ENCODE measurements around the gene FREY1.

FREY1 gene

GRCh38 chr11:45889555-45889954, 17.5 kb downstream of the FREY1 start:
- Histone ChIP-seq H3K4me3 (replicated peaks; ENCODE audit: insufficient read depth, low read length) (no peak overlapping the region), H3K27me3 (ENCODE audit: insufficient read depth, poor library complexity, severe bottlenecking) (no peaks in the 10 kb centered on the region), H3K27ac (replicated peaks) (no peak overlapping the region)
- no peak for DNase-seq (ENCODE audit: low read depth in 1 of 2, low spot score in 1 of 2)
- TF ChIP-seq SPI1 (IDR thresholded peaks at IDR 0.05; ENCODE audit: borderline replicate concordance, low read depth): no peak
- no peak for TF ChIP-seq POLR2AphosphoS5 (IDR thresholded peaks at IDR 0.05; ENCODE audit: low read depth)
- TF ChIP-seq REST (IDR thresholded peaks at IDR 0.05; ENCODE audit: insufficient replicate concordance, low read depth): no peak
- no peak for TF ChIP-seq GABPA (IDR thresholded peaks at IDR 0.05; ENCODE audit: low read depth)
- no peak for TF ChIP-seq CTCF (IDR thresholded peaks at IDR 0.05; ENCODE audit: insufficient read depth, low read length)

- no peak for DNase-seq (ENCODE audit: low read depth in 1 of 2, low spot score in 1 of 2)
- Histone ChIP-seq H3K27ac (replicated peaks) (no peak overlapping the region), H3K4me3 (replicated peaks; ENCODE audit: insufficient read depth, low read length) (no peak overlapping the region), H3K27me3 (ENCODE audit: insufficient read depth, poor library complexity, severe bottlenecking) (no peaks in the 10 kb centered on the region)
- TF ChIP-seq REST (IDR thresholded peaks at IDR 0.05; ENCODE audit: insufficient replicate concordance, low read depth) (no peak), GABPA (IDR thresholded peaks at IDR 0.05; ENCODE audit: low read depth) (no peak), CTCF (IDR thresholded peaks at IDR 0.05; ENCODE audit: insufficient read depth, low read length) (no peak), SPI1 (IDR thresholded peaks at IDR 0.05; ENCODE audit: borderline replicate concordance, low read depth) (no peak), POLR2AphosphoS5 (IDR thresholded peaks at IDR 0.05; ENCODE audit: low read depth) (no peak)
Observed at GRCh38 chr11:45887587-45887986, 19.5 kb downstream of the FREY1 start.

- TF ChIP-seq SPI1 (IDR thresholded peaks at IDR 0.05; ENCODE audit: borderline replicate concordance, low read depth) (no peak), GABPA (IDR thresholded peaks at IDR 0.05; ENCODE audit: low read depth) (no peak), CTCF (IDR thresholded peaks at IDR 0.05; ENCODE audit: insufficient read depth, low read length) (no peak), POLR2AphosphoS5 (IDR thresholded peaks at IDR 0.05; ENCODE audit: low read depth) (no peak), REST (IDR thresholded peaks at IDR 0.05; ENCODE audit: insufficient replicate concordance, low read depth) (no peak)
Observed at GRCh38 chr11:45886816-45887520, 20.1 kb downstream of the FREY1 start.

More at GRCh38 chr11:45886816-45887520, 20.1 kb downstream of the FREY1 start:
- Histone ChIP-seq H3K27me3 (ENCODE audit: insufficient read depth, poor library complexity, severe bottlenecking) (no peaks in the 10 kb centered on the region), H3K4me3 (replicated peaks; ENCODE audit: insufficient read depth, low read length) (no peak overlapping the region), H3K27ac (replicated peaks) (no peak overlapping the region)
- no peak for DNase-seq (ENCODE audit: low read depth in 1 of 2, low spot score in 1 of 2)
